ENCODE measurements around the gene EVX2.

The EVX2 gene

DNA sequence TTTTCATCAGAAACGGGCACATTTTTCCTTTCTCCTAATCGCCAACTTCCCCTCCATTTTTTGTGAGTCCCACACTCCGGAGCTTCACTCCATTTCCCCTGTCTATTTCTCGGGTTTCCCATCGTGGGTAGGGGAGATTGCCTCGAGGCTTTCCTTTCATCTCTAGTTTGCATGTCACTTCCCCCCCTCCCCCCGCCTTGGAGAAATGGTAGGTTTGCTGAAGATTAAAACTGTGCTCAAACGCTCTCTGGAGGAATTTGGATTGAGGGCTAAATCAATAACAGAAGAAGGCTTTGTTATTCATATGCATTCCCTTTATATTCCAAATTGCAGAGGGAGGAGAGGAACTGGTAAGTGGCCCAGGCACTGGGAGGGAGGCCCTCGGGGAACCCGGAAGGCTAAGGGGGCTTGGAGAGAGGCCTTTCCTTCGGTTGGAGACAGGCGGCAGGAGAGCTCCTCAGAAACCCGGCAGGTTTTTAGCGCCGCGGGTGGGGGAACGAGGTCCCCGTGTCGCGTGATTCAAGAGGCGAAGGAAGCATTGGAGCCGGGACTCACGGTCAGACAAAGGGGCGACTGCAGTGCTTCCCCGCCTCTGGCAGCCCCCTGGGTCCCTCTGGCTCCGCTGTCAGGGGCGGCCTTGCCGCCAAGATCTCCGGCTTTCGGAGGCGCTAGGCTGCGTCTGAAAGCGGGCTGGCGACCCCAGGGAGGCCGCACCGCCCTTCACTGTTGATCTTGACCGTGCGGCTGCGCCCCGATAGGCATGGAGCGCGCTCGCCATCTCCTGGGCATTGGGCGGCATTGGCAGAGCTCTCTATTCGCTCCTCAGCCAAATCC is 13.4 kb upstream of the EVX2 start:
- peaks cover 21% of the 10 kb centered on the region for H3K9me3 ChIP-seq (ENCODE audit: control insufficient read depth, low read length)
- H3K4me1 ChIP-seq (ENCODE audit: control insufficient read depth, insufficient read depth, low read length) = peaks cover 9% of the 10 kb centered on the region
- DNase-seq (ENCODE audit: low read depth) = peak; percentile 88
- peaks cover 90% of the 10 kb centered on the region for H3K27me3 ChIP-seq (replicated peaks; ENCODE audit: control insufficient read depth, insufficient read depth, low read length)
- no peak overlapping the region for H3K9ac ChIP-seq (ENCODE audit: low read length)
- no peaks in the 10 kb centered on the region for H3K36me3 ChIP-seq (ENCODE audit: control insufficient read depth, insufficient read depth, low read length, severe bottlenecking)
- H3K4me3 ChIP-seq (ENCODE audit: low read length) = peak overlapping the region; percentile 78

DNA sequence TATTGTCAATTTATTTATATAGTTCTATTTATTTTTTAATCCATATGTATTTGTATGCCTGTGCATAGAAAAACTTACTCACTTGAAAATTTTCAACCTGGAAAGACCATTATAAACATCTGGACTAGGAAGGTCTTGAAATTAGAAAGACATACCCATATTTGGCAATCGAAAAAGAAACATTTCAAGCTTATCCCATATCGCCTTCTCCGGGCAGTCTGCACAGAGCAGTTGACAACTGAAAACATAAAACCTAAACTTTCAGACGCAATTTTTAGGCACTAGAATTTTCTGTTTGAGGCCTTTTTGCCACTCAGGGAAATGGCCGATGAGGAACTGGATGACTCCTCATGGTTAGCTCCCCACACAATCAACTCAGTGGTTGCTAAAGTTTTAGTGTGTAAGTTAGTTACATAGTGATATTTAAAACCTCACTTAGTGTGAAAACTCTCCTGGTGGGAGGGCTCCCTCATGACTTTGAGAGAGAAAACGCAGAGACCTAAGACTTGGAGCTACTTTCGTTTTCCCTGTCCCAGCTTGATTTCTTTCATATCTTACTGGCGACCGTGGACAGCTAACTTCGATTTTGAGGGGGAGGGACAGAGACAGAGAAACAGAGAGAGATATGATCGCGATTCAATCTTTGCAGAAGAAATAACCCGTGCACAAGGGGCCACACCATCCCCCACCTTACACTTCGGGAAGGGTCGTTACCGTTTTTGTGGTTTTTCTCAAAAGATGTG is 12.7 kb upstream of the EVX2 start:
- Histone ChIP-seq H3K4me1 (ENCODE audit: control insufficient read depth, insufficient read depth, low read length) (peaks cover 9% of the 10 kb centered on the region), H3K4me3 (ENCODE audit: low read length) (peak overlapping the region; percentile 78), H3K9me3 (ENCODE audit: control insufficient read depth, low read length) (peaks cover 21% of the 10 kb centered on the region), H3K36me3 (ENCODE audit: control insufficient read depth, insufficient read depth, low read length, severe bottlenecking) (no peaks in the 10 kb centered on the region), H3K9ac (ENCODE audit: low read length) (no peak overlapping the region), H3K27me3 (replicated peaks; ENCODE audit: control insufficient read depth, insufficient read depth, low read length) (peaks cover 89% of the 10 kb centered on the region)
- no peak for DNase-seq (ENCODE audit: low read depth)

DNA sequence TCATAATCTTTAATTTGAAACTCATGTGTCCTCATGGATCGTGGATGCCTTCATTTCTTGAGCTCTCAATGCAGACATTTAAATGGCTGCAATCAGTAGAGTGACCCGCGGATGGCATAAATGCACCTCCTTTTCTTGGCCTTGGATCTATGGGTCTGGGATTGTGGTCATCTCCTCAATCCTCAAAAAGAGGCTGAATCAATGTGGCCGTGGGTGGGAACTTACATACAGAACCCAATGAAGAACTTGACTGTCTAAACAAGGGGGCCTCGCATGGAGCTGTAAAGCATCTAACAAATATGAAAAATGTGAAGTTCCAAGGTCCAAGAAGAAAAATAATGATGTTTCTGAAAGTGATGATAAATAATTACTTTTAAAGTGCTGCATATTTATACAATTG is 11.7 kb upstream of the EVX2 start:
- DNase-seq (ENCODE audit: low read depth) = no peak
- Histone ChIP-seq H3K9ac (ENCODE audit: low read length) (no peak overlapping the region), H3K36me3 (ENCODE audit: control insufficient read depth, insufficient read depth, low read length, severe bottlenecking) (no peaks in the 10 kb centered on the region), H3K4me3 (ENCODE audit: low read length) (no peak overlapping the region), H3K9me3 (ENCODE audit: control insufficient read depth, low read length) (peaks cover 16% of the 10 kb centered on the region), H3K27me3 (replicated peaks; ENCODE audit: control insufficient read depth, insufficient read depth, low read length) (peaks cover 89% of the 10 kb centered on the region), H3K4me1 (ENCODE audit: control insufficient read depth, insufficient read depth, low read length) (peaks cover 9% of the 10 kb centered on the region)

GRCh38 chr2:176094349-176094748 is 10.6 kb upstream of the EVX2 start:
- Histone ChIP-seq H3K4me1 (ENCODE audit: control insufficient read depth, insufficient read depth, low read length) (peaks cover 9% of the 10 kb centered on the region), H3K9me3 (ENCODE audit: control insufficient read depth, low read length) (peaks cover 10% of the 10 kb centered on the region), H3K4me3 (ENCODE audit: low read length) (no peak overlapping the region), H3K36me3 (ENCODE audit: control insufficient read depth, insufficient read depth, low read length, severe bottlenecking) (no peaks in the 10 kb centered on the region), H3K9ac (ENCODE audit: low read length) (no peak overlapping the region), H3K27me3 (replicated peaks; ENCODE audit: control insufficient read depth, insufficient read depth, low read length) (peaks cover 88% of the 10 kb centered on the region)
- no peak for DNase-seq (ENCODE audit: low read depth)

- Histone ChIP-seq H3K4me3 (ENCODE audit: low read length) (no peak overlapping the region), H3K4me1 (ENCODE audit: control insufficient read depth, insufficient read depth, low read length) (peaks cover 9% of the 10 kb centered on the region), H3K9ac (ENCODE audit: low read length) (no peak overlapping the region), H3K27me3 (replicated peaks; ENCODE audit: control insufficient read depth, insufficient read depth, low read length) (peaks cover 88% of the 10 kb centered on the region), H3K36me3 (ENCODE audit: control insufficient read depth, insufficient read depth, low read length, severe bottlenecking) (no peaks in the 10 kb centered on the region), H3K9me3 (ENCODE audit: control insufficient read depth, low read length) (peaks cover 9% of the 10 kb centered on the region)
- DNase-seq (ENCODE audit: low read depth) = no peak
Measured at GRCh38 chr2:176093898-176094249, 10.1 kb upstream of the EVX2 start.

DNA sequence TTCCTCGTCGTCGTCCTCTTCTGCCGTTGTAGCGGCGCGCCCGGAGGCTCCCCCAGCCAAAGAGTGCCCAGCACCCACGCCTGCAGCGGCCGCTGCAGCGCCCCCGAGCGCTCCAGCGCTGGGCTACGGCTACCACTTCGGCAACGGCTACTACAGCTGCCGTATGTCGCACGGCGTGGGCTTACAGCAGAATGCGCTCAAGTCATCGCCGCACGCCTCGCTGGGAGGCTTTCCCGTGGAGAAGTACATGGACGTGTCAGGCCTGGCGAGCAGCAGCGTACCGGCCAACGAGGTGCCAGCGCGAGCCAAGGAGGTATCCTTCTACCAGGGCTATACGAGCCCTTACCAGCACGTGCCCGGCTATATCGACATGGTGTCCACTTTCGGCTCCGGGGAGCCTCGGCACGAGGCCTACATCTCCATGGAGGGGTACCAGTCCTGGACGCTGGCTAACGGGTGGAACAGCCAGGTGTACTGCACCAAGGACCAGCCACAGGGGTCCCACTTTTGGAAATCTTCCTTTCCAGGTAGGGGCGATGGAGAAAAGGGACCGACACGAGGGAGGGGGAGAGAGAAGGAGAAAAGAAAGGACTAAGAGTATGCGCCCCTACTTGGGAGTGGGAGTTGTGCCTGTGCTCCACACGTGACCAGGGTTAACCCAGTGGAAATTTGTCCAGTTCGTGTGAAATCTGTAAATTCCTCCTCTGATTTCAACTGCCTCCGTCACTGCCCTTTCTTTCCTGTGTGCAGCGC is 9.6 kb upstream of the EVX2 start:
- H3K4me3 ChIP-seq (ENCODE audit: low read length) = peak overlapping the region; percentile 35
- H3K9ac ChIP-seq (ENCODE audit: low read length) = no peak overlapping the region
- H3K36me3 ChIP-seq (ENCODE audit: control insufficient read depth, insufficient read depth, low read length, severe bottlenecking) = no peaks in the 10 kb centered on the region
- peaks cover 9% of the 10 kb centered on the region for H3K4me1 ChIP-seq (ENCODE audit: control insufficient read depth, insufficient read depth, low read length)
- peak; percentile 11 for DNase-seq (ENCODE audit: low read depth)
- H3K27me3 ChIP-seq (replicated peaks; ENCODE audit: control insufficient read depth, insufficient read depth, low read length) = peaks cover 88% of the 10 kb centered on the region
- H3K9me3 ChIP-seq (ENCODE audit: control insufficient read depth, low read length) = peaks cover 9% of the 10 kb centered on the region

DNA sequence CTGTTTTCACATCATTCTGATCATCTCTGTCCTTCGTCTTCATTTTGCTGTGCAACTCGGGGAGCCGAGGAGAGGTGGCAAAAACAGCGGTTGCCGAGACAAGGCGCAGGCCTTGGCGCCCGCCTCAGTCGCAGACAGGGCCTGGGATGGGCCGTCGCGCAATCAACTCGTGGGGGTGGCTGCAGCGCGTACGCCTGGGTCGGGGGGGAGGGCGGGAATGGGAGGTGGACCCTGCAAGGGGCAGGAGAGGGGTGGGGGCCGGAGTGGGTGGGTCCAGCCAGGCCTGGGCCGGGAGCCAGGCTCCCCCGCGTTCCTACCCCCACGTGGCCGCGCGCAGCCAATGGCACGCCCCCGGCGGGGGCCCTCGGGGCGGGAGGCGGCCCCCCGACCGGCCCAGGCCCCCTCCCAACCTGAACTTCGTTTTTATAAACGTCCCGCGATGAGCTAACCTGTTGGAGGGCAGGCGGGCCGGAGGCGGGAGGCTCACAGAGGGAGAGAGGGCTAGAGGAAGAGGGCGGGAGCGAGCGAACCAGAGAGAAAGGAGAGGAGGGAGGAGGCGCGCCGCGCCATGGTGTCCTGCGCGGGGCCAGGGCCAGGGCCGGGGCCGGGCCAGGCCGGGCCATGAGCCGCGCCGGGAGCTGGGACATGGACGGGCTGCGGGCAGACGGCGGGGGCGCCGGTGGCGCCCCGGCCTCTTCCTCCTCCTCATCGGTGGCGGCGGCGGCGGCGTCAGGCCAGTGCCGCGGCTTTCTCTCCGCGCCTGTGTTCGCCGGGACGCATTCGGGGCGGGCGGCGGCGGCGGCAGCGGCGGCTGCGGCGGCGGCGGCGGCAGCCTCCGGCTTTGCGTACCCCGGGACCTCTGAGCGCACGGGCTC is 8.7 kb upstream of the EVX2 start, which contains the start of gene HOXD13:
Gene HOXD13 (plus strand): TSS at position 452 of the 875 bp plus-strand sequence. CDS start 170 bp downstream, at position 622.
- H3K27me3 ChIP-seq (replicated peaks; ENCODE audit: control insufficient read depth, insufficient read depth, low read length) = peaks cover 90% of the 10 kb centered on the region
- H3K4me1 ChIP-seq (ENCODE audit: control insufficient read depth, insufficient read depth, low read length) = peaks cover 7% of the 10 kb centered on the region
- H3K4me3 ChIP-seq (ENCODE audit: low read length) = peak within 1 kb of the TSS; percentile 35
- H3K36me3 ChIP-seq (ENCODE audit: control insufficient read depth, insufficient read depth, low read length, severe bottlenecking) = no peaks in the 10 kb centered on the region
- DNase-seq (ENCODE audit: low read depth) = peak; percentile 28
- H3K9ac ChIP-seq (ENCODE audit: low read length) = no peak within 1 kb of the TSS
- H3K9me3 ChIP-seq (ENCODE audit: control insufficient read depth, low read length) = peaks cover 9% of the 10 kb centered on the region

DNA sequence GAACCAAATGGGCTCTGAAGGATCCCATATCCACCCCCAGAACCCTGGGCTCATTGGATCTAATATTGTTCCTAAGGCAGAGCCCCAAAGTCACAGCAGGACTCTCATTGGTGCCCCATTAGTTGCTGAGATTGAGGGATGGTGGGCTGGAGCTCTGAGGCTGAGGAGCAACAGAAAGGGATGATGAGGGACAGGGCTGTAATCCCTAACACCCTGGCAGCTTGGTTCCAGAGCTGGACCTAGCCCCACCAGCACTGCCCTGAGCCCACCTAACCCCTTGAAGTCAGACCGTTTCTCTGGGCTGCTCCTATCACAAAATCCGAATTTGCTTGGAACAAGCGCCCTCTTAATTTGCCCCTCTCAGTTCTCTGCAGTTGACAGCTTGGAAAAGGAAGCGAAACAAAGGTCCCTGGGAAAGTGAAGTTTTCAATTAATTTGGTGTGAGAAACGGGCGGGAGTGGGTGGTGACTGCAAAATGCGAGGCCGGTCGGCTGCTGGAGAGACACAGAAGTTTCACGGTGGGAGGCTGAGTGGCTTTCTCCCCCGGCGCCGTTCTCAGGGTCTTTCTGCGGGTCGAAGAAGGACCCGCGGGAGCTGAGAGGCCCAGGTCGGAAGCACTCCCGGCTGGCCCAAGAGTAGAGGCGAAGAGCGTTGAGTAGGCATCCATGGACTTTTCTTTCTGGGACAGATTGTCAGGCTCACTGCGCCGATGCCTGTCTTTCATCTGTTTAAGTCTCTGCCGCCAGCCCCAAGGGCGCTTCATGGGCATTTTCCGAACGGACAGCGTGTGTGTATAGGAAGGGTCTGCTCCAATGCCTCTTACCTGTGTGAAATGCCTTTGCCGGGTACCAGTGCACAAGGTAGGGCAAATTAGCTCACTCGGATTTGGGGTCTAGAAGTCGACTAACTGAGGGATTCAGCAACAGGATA is 7.8 kb upstream of the EVX2 start:
- Histone ChIP-seq H3K27me3 (replicated peaks; ENCODE audit: control insufficient read depth, insufficient read depth, low read length) (peaks cover 90% of the 10 kb centered on the region), H3K36me3 (ENCODE audit: control insufficient read depth, insufficient read depth, low read length, severe bottlenecking) (no peaks in the 10 kb centered on the region), H3K4me3 (ENCODE audit: low read length) (no peak overlapping the region), H3K9me3 (ENCODE audit: control insufficient read depth, low read length) (peaks cover 9% of the 10 kb centered on the region), H3K9ac (ENCODE audit: low read length) (no peak overlapping the region), H3K4me1 (ENCODE audit: control insufficient read depth, insufficient read depth, low read length) (peaks cover 3% of the 10 kb centered on the region)
- DNase-seq (ENCODE audit: low read depth) = no peak

DNA sequence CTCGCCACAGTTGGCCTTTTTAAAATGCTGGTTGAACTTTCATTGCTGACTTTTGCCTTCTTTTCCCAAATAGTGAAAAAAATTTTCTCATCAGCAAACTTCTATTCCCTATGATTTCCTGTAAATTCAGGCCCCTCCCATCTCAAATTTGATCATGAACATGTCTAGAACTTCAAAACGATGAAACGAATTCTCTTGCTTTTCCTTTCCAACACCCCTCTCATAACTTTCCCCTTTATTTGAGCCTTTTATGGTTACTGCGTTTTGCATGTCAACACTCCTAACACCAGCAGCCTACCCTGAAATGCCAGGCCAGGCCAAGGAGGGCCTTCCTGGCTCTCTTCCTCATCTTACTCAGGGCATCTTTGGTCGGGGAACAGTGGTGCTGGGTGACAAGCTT is 7.1 kb upstream of the EVX2 start:
- no peaks in the 10 kb centered on the region for H3K36me3 ChIP-seq (ENCODE audit: control insufficient read depth, insufficient read depth, low read length, severe bottlenecking)
- peaks cover 3% of the 10 kb centered on the region for H3K4me1 ChIP-seq (ENCODE audit: control insufficient read depth, insufficient read depth, low read length)
- peaks cover 9% of the 10 kb centered on the region for H3K9me3 ChIP-seq (ENCODE audit: control insufficient read depth, low read length)
- no peak overlapping the region for H3K4me3 ChIP-seq (ENCODE audit: low read length)
- no peak overlapping the region for H3K9ac ChIP-seq (ENCODE audit: low read length)
- H3K27me3 ChIP-seq (replicated peaks; ENCODE audit: control insufficient read depth, insufficient read depth, low read length) = peaks cover 90% of the 10 kb centered on the region
- DNase-seq (ENCODE audit: low read depth) = no peak
